ENCODE results near the gene FCF1.

Gene FCF1

DNA sequence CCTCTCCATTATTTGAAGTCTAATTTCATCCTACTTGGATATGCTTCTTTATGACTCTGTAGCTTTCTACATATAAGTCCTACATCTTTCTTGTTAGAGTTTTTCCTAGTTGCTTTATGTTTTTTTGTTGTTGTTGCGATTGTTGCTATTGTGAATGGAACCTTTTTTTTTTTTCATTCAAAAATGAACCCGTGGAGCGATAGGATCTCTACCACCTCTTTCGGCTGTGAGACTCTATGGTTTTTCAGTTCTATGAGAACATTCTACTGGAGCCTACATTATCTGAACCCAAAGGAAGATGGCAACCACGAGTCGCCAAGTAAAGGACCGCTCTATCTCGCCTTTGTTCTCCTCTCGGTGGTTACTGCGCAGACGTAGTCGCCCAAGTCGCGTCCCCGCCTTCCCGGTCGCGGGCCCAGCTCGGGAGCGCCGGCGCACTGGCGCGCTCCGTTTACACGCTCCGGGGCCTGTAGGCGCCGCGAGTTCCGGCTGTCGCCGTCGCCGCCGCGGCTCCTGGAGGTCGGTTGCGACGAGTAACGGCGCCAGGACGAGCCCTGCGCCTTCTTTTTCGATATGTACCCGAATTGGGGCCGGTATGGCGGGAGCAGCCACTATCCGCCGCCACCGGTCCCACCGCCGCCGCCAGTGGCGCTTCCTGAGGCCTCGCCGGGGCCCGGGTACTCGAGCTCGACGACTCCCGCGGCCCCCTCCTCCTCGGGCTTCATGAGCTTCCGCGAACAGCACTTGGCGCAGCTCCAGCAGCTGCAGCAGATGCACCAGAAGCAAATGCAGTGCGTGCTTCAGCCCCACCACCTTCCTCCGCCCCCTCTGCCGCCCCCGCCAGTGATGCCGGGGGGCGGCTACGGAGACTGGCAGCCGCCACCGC, 50.2 kb downstream of the FCF1 start, which contains the start of gene YLPM1:
YLPM1 (plus strand) TSS at position 400 of the 886 bp plus-strand sequence; CDS start at position 574, 174 bp downstream.
- no peaks in the 10 kb centered on the region for H3K4me1 ChIP-seq (ENCODE audit: low read length)
- H3F3A ChIP-seq (ENCODE audit: insufficient read depth, low read length) = no peaks in the 10 kb centered on the region
- peak within 1 kb of the TSS; percentile 78 for H3K4me3 ChIP-seq (ENCODE audit: low read length)
- no peaks in the 10 kb centered on the region for H3K36me3 ChIP-seq (replicated peaks; ENCODE audit: insufficient read depth, low read length)
- peak within 1 kb of the TSS; percentile 57; the same call in 1 of the 2 replicates for H3K27ac ChIP-seq (ENCODE audit: low read length)
- no peaks in the 10 kb centered on the region for H3K27me3 ChIP-seq (replicated peaks; ENCODE audit: insufficient read depth, low read length)
- H3K9me2 ChIP-seq (replicated peaks; ENCODE audit: insufficient read depth, low read length) = no peaks in the 10 kb centered on the region
- peak within 1 kb of the TSS; percentile 82 for H3K4me2 ChIP-seq (ENCODE audit: low read depth, low read length)
- peak within 1 kb of the TSS; percentile 90 for H3K9ac ChIP-seq (ENCODE audit: low read length)
- TF ChIP-seq EZH2phosphoT487 (IDR thresholded peaks at IDR 0.05; ENCODE audit: low read length) = no peak
- TF ChIP-seq, protein P1, sequence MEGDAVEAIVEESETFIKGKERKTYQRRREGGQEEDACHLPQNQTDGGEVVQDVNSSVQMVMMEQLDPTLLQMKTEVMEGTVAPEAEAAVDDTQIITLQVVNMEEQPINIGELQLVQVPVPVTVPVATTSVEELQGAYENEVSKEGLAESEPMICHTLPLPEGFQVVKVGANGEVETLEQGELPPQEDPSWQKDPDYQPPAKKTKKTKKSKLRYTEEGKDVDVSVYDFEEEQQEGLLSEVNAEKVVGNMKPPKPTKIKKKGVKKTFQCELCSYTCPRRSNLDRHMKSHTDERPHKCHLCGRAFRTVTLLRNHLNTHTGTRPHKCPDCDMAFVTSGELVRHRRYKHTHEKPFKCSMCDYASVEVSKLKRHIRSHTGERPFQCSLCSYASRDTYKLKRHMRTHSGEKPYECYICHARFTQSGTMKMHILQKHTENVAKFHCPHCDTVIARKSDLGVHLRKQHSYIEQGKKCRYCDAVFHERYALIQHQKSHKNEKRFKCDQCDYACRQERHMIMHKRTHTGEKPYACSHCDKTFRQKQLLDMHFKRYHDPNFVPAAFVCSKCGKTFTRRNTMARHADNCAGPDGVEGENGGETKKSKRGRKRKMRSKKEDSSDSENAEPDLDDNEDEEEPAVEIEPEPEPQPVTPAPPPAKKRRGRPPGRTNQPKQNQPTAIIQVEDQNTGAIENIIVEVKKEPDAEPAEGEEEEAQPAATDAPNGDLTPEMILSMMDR (IDR thresholded peaks at IDR 0.05; ENCODE audit: low read length) = peak; percentile 42
- TF ChIP-seq EZH2 (optimal IDR thresholded peaks at IDR 0.05; ENCODE audit: low read depth, low read length) = no peak
- H2AFZ ChIP-seq (ENCODE audit: low read length) = peak within 1 kb of the TSS; percentile 97
- peak; percentile 89 for DNase-seq
- H3K79me2 ChIP-seq (ENCODE audit: low read length) = peaks cover 47% of the 10 kb centered on the region
- no peaks in the 10 kb centered on the region for H4K20me1 ChIP-seq (ENCODE audit: insufficient read depth, low read length)
- no peaks in the 10 kb centered on the region for H3K9me3 ChIP-seq (replicated peaks; ENCODE audit: insufficient read depth, low read length)

DNA sequence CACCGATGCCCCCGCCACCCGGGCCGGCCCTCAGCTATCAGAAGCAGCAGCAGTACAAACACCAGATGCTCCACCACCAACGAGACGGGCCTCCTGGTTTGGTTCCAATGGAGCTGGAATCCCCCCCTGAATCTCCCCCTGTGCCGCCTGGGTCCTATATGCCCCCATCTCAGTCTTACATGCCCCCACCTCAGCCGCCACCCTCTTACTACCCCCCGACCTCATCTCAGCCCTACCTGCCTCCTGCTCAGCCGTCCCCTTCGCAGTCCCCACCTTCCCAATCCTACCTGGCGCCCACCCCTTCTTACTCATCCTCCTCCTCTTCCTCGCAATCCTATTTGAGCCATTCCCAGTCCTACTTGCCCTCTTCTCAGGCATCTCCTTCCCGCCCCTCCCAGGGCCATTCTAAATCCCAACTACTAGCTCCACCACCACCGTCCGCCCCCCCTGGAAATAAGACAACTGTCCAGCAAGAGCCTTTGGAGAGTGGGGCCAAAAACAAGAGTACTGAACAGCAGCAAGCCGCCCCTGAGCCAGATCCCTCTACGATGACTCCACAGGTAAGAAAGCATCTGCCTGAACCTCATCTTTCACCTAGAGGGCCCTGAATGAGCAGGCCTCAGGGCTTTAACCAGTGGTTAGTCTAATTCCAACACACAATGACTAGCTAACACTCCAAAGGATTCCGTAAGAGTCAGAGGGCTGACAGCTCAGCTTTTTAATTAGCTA, 51.0 kb downstream of the FCF1 start:
- Histone ChIP-seq H3K4me3 (ENCODE audit: low read length) (peak overlapping the region; percentile 78), H3K36me3 (replicated peaks; ENCODE audit: insufficient read depth, low read length) (no peaks in the 10 kb centered on the region), H3K27me3 (replicated peaks; ENCODE audit: insufficient read depth, low read length) (no peaks in the 10 kb centered on the region), H3K9me2 (replicated peaks; ENCODE audit: insufficient read depth, low read length) (no peaks in the 10 kb centered on the region), H3F3A (ENCODE audit: insufficient read depth, low read length) (no peaks in the 10 kb centered on the region), H3K9me3 (replicated peaks; ENCODE audit: insufficient read depth, low read length) (no peaks in the 10 kb centered on the region), H3K27ac (ENCODE audit: low read length) (0 out of 2 replicates have a peak overlapping the region, but pooled peaks have one; percentile 6), H3K79me2 (ENCODE audit: low read length) (peaks cover 53% of the 10 kb centered on the region), H3K4me1 (ENCODE audit: low read length) (no peaks in the 10 kb centered on the region), H3K4me2 (ENCODE audit: low read depth, low read length) (peak overlapping the region; percentile 78), H2AFZ (ENCODE audit: low read length) (peak overlapping the region; percentile 31; the same call in 1 of the 2 replicates), H3K9ac (ENCODE audit: low read length) (peak overlapping the region; percentile 90), H4K20me1 (ENCODE audit: insufficient read depth, low read length) (no peaks in the 10 kb centered on the region)
- TF ChIP-seq EZH2 (optimal IDR thresholded peaks at IDR 0.05; ENCODE audit: low read depth, low read length) = no peak
- no peak for DNase-seq

DNA sequence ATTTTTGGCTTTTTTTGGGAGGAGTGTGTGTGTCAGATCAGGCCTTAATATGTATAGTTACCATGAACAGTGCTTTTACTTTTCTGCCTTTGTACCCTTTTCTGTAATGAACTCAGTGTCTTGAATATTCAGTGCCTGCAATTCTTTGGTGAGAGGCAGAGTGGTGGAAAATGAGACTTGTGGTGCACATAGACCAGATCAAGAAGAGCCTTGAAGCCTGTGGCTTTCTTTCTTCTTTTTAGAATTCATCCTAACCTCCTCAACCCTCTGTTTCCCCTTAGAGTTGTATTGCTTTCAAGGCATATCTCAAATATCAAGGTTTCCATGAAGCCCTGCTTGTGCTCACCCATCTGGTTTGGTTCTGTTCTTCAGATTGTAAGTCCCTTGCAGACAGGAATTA, 52.8 kb downstream of the FCF1 start:
- Histone ChIP-seq H3K36me3 (replicated peaks; ENCODE audit: insufficient read depth, low read length) (no peaks in the 10 kb centered on the region), H3K9me2 (replicated peaks; ENCODE audit: insufficient read depth, low read length) (no peaks in the 10 kb centered on the region), H3K4me3 (ENCODE audit: low read length) (no peak overlapping the region), H3K4me2 (ENCODE audit: low read depth, low read length) (peak overlapping the region; percentile 78), H2AFZ (ENCODE audit: low read length) (no peak overlapping the region), H3K4me1 (ENCODE audit: low read length) (no peaks in the 10 kb centered on the region), H3K27me3 (replicated peaks; ENCODE audit: insufficient read depth, low read length) (no peaks in the 10 kb centered on the region), H3K27ac (ENCODE audit: low read length) (no peak overlapping the region), H4K20me1 (ENCODE audit: insufficient read depth, low read length) (no peaks in the 10 kb centered on the region), H3K9me3 (replicated peaks; ENCODE audit: insufficient read depth, low read length) (no peaks in the 10 kb centered on the region), H3F3A (ENCODE audit: insufficient read depth, low read length) (no peaks in the 10 kb centered on the region), H3K9ac (ENCODE audit: low read length) (no peak overlapping the region), H3K79me2 (ENCODE audit: low read length) (peaks cover 56% of the 10 kb centered on the region)
- TF ChIP-seq, protein P1 (IDR thresholded peaks at IDR 0.05; ENCODE audit: low read length) = no peak
- TF ChIP-seq EZH2 (optimal IDR thresholded peaks at IDR 0.05; ENCODE audit: low read depth, low read length) = no peak
- TF ChIP-seq EZH2phosphoT487 (IDR thresholded peaks at IDR 0.05; ENCODE audit: low read length) = no peak
- no peak for DNase-seq
